ENCODE data around the gene BRAF. TPM values are rescaled to one million over a fixed set of nuclear protein-coding genes. Genes with fewer than 3 reads are reported as not detected.

BRAF gene
- total and polyA plus RNA-seq, 2 donors, result 8.4 to 98.2 TPM

DNA sequence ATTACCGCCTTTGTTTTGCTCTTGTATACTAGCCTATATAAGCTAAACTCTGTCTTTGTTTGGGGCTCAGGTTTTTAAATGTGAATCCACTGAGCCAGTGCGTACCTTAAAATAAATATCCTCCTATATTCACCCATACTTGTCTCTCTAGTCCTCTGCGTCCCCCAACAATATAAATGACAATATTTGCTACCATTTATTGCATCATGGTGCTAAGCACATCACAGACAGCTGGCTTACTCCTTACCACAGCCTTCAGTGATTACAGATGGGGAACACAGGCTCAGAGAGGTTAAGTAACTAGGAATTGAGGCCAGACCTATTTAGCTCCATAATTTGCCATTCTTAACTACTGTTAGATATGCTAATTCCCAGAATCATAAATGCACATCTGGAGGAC, 255.4 kb downstream of the BRAF start:
- 90% methylated on average over 3 of the region's 3 CpGs for WGBS
- DNase-seq (ENCODE audit: extremely low spot score), result no peak
- Histone ChIP-seq H3K4me1 (ENCODE audit: insufficient read depth) (no peaks in the 10 kb centered on the region), H3K36me3 (ENCODE audit: insufficient read depth) (no peaks in the 10 kb centered on the region), H3K4me3 (ENCODE audit: low read depth, low read length) (no peak overlapping the region), H3K27ac (ENCODE audit: low read depth) (no peak overlapping the region)

Small RNA genes within 50 kb of the gene (small RNA-seq; reads per million reads assigned to genes)
- gene AC006006.1, result not detected
- gene RNU6-85P, result not detected

Other genes with a start within 250 kb of the BRAF start
- gene NDUFB2, start 228.2 kb downstream of the BRAF start, total RNA-seq, result 90.2 TPM
- gene NDUFB2, start 228.2 kb downstream of the BRAF start, polyA plus RNA-seq, result 269 TPM
- 32.7 TPM for gene MRPS33, start 90.0 kb upstream of the BRAF start, total RNA-seq
- gene MRPS33, start 90.0 kb upstream of the BRAF start, polyA plus RNA-seq, result 59.1 TPM
- gene TMEM178B, start 149.1 kb upstream of the BRAF start, total RNA-seq, result 2.0 TPM
- 0.57 TPM for gene TMEM178B, start 149.1 kb upstream of the BRAF start, polyA plus RNA-seq

All from urinary bladder (tissue), 4 donors.